ENCODE measurements around the gene MRFAP1L1.

Gene MRFAP1L1

GRCh38 chr4:6715704-6716017, 6.0 kb upstream of the MRFAP1L1 start:
- DNase-seq = no peak

GRCh38 chr4:6714954-6715353, 5.3 kb upstream of the MRFAP1L1 start:
- no peak for DNase-seq

GRCh38 chr4:6710996-6711395, 1.3 kb upstream of the MRFAP1L1 start:
- DNase-seq = no peak

GRCh38 chr4:6710282-6710681, 617 bp upstream of the MRFAP1L1 start:
- DNase-seq = no peak

- DNase-seq = no peak
Measured at GRCh38 chr4:6706173-6706572, 3.5 kb downstream of the MRFAP1L1 start.

GRCh38 chr4:6705646-6706045, 4.0 kb downstream of the MRFAP1L1 start:
- no peak for DNase-seq

- DNase-seq = no peak
Measured at GRCh38 chr4:6703786-6704185, 5.9 kb downstream of the MRFAP1L1 start.

GRCh38 chr4:6702761-6703160, 6.9 kb downstream of the MRFAP1L1 start:
- no peak for DNase-seq

- DNase-seq = no peak
Measured at GRCh38 chr4:6701371-6701770, 8.3 kb downstream of the MRFAP1L1 start.

- no peak for DNase-seq
Measured at GRCh38 chr4:6699903-6700302, 9.8 kb downstream of the MRFAP1L1 start.

GRCh38 chr4:6699388-6699787, 10.3 kb downstream of the MRFAP1L1 start:
- DNase-seq = no peak

- DNase-seq = no peak
Measured at GRCh38 chr4:6697131-6697530, 12.5 kb downstream of the MRFAP1L1 start.

GRCh38 chr4:6696611-6697010, 13.1 kb downstream of the MRFAP1L1 start:
- DNase-seq = no peak

GRCh38 chr4:6695660-6696610, 13.7 kb downstream of the MRFAP1L1 start:
- DNase-seq = no peak

- DNase-seq = no peak
Measured at GRCh38 chr4:6694177-6694901, 15.3 kb downstream of the MRFAP1L1 start.

GRCh38 chr4:6693231-6694176, 16.2 kb downstream of the MRFAP1L1 start, which contains the start of gene S100P:
TSS of gene S100P (plus strand) at chr4:6693878. CDS start at chr4:6693933, 55 bp downstream.
- peak; percentile 24 for DNase-seq

- DNase-seq = peak; percentile 70
Measured at GRCh38 chr4:6692806-6693205, 16.9 kb downstream of the MRFAP1L1 start.

GRCh38 chr4:6692379-6692778, 17.3 kb downstream of the MRFAP1L1 start:
- no peak for DNase-seq

- DNase-seq = no peak
Measured at GRCh38 chr4:6689506-6689960, 20.1 kb downstream of the MRFAP1L1 start.

- DNase-seq = peak; percentile 96
Measured at GRCh38 chr4:6688879-6689505, 20.7 kb downstream of the MRFAP1L1 start.

- no peak for DNase-seq
Measured at GRCh38 chr4:6687947-6688878, 21.5 kb downstream of the MRFAP1L1 start.

Data from fibroblast of skin of right quadriceps (primary cell).